ENCODE measurements around the gene GCSAML.

- TF ChIP-seq POLR2A (IDR thresholded peaks at IDR 0.05; ENCODE audit: low read depth, low read length) (no peak), POLR2AphosphoS5 (IDR thresholded peaks at IDR 0.05; ENCODE audit: low read depth, low read length) (no peak), TAF1 (IDR thresholded peaks at IDR 0.05; ENCODE audit: low read depth, low read length) (no peak), SPI1 (IDR thresholded peaks at IDR 0.05; ENCODE audit: low read depth, low read length) (no peak), PAX5 (IDR thresholded peaks at IDR 0.05; ENCODE audit: insufficient read depth, low read length, severe bottlenecking) (no peak)
Observed at GRCh38 chr1:247540581-247540980, 8.4 kb upstream of the GCSAML start.
